ENCODE measurements around the gene KDM5D. TPM values are rescaled to one million over a fixed set of nuclear protein-coding genes. Genes with fewer than 3 reads are reported as not detected.
A peak's percentile ranks its signal among the peaks of the same experiment; 100 is the strongest.

KDM5D gene
- total RNA-seq (2014; rRNA removed; shearing (Covaris generic)): 18.3 and 22.3 TPM in 2 replicates

- peak; percentile 49 for DNase-seq (ENCODE audit: low spot score)
These were observed at the start of gene KDM5D for GRCh38 chrY:19744381-19745378. Gene KDM5D (minus strand): TSS chrY:19744726. CDS start chrY:19744534, 192 bp downstream.

- DNase-seq (ENCODE audit: low spot score): peak; percentile 14
These were observed 23.8 kb upstream of the KDM5D start for GRCh38 chrY:19768375-19768774.

- no peak for DNase-seq (ENCODE audit: low spot score)
These were observed 1.2 kb downstream of the KDM5D start for GRCh38 chrY:19743331-19743730.

- DNase-seq (ENCODE audit: low spot score): no peak
These were observed 2.4 kb downstream of the KDM5D start for GRCh38 chrY:19742153-19742552.

- no peak for DNase-seq (ENCODE audit: low spot score)
These were observed 10.1 kb downstream of the KDM5D start for GRCh38 chrY:19734425-19734824.

- DNase-seq (ENCODE audit: low spot score): no peak
These were observed 26.6 kb downstream of the KDM5D start for GRCh38 chrY:19717950-19718349.

- no peak for DNase-seq (ENCODE audit: low spot score)
These were observed 27.4 kb downstream of the KDM5D start for GRCh38 chrY:19717146-19717545.

GRCh38 chrY:19715226-19715625 is 29.3 kb downstream of the KDM5D start:
- no peak for DNase-seq (ENCODE audit: low spot score)

- no peak for DNase-seq (ENCODE audit: low spot score)
These were observed 31.1 kb downstream of the KDM5D start for GRCh38 chrY:19713430-19713829.

GRCh38 chrY:19706273-19706672 is 38.3 kb downstream of the KDM5D start:
- no peak for DNase-seq (ENCODE audit: low spot score)

- no peak for DNase-seq (ENCODE audit: low spot score)
These were observed 46.0 kb downstream of the KDM5D start for GRCh38 chrY:19698495-19698894.

GRCh38 chrY:19680821-19681220 is 63.7 kb downstream of the KDM5D start:
- no peak for DNase-seq (ENCODE audit: low spot score)
